NAMALWA (cell line): ENCODE measurements around the gene NDST1.

Experiments
- DNase-seq: peaks from one replicate; pipeline ENCODE4 v3.0.0-alpha.2; 2015; ENCODE audit warnings: low spot score

The NDST1 gene

DNA sequence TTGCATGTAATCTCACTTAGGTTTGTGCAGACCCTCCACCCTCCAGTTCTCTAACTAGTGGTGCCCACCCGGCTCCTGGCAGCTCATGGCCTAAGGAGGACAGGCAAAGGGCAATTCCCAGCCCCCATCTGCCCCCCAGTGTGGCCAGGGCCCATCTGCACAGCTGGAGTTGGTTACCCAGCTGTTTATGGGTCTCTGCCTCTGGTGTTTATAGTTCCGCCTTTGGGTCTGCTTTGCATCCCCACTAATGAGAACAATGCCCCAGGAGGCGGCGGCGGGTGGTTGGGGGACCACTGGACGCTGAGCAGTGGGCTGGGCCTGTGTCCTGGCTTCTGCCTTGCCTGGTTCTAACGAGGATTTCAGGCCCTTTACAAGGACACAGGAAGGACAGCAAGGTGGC, 62.4 kb downstream of the NDST1 start:
- DNase-seq = no peak

DNA sequence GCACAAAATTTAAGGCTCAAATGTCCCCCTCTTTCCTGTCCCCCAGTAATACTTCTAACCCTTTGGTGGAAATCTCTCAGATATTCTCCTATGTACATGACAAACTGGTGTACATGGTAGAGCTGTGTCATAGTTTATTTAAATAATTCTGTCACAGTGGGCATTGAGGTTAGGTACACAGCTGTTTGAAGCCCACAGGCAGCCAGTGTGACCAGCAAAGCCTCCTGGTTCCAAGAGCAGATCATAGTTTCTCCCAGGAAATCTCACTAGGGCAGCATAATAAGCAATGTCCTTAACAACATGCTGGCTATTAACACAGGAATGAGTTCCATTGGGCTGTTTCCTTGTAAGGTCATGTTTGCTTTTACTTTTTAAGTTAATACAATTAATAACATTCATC, 63.9 kb downstream of the NDST1 start:
- DNase-seq = no peak

- no peak for DNase-seq
Measured at GRCh38 chr5:150573216-150573615, 65.3 kb downstream of the NDST1 start.

DNA sequence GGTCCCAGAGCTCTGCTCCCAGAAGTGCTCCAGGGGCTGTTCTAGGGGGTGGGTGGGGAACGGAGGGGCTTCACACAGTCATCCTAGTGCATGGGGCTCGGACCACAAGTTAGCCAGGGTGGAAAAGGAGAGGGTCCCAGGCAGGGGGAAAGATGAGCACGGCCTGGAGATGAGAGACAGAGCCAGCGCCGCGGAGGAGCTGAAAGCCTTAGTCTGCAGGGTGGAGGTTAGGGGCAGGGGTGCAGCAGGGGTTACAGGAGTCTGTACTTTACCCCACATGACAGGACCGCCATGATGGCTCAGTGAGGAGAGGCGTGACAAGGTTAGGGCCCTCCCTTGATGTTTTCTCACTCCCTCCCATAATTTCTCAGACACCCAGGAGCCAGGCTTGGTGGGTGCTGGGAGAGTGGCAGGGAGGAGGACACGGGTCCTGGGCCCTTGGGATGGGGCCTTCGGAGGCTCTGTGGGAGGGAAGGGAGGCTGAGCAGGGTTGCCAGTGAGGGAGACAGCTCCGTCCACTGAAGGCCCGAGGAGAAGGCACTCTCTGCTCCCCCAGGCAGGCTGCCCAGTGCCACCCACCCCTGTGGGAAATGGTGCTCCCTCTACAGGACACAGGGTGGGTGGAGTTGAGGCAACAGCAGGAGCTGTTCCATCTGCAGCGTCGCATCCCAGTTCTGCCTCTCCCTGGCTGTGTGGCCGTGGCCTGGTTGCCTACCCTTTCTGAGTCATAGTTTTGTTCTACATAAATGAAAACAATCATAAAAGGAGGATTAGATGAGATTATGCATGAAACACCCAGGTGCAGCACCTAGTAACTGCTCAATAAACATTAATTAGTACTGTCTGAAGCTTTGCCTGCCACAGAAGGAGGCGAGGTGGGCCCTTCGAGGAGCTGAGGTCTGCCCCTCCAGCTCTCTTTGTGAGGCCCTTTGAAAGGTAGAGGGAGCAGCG, 66.2 kb downstream of the NDST1 start:
- no peak for DNase-seq

DNA sequence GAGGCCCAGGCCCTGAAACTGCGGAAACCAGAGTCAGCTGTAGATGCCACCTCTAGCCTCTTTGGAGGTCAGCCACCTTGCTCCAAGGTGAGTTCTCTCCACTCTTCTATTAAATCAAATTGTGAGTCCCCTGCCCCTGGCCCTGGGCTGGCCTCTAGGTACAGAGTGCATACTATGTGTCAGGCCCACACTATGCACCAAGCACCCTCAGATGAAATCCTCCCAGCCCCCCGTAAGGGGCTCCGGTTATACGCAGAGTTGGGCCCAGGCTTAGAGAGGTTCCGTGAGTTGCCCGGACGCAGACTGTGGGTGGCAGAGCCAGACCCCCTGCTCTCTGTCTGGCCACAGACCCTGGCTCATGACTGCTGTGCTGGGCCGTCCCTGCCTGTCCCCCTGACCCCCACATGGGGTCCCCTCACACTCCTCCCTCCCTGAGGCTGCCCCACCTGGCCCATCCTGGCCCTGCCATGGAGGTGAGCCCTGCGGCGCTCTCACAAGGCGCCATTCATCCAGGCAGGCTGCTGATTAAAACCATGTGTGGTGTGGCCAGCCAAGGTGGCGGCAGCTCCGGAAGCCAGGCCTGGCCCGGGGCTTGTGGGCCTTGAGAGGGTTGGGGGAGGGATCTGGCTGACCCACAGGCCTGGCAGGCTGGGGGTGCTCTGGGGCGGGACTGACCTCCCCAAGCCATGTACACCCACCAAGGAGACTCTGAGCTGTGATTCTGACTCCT, 67.1 kb downstream of the NDST1 start:
- DNase-seq = no peak

DNA sequence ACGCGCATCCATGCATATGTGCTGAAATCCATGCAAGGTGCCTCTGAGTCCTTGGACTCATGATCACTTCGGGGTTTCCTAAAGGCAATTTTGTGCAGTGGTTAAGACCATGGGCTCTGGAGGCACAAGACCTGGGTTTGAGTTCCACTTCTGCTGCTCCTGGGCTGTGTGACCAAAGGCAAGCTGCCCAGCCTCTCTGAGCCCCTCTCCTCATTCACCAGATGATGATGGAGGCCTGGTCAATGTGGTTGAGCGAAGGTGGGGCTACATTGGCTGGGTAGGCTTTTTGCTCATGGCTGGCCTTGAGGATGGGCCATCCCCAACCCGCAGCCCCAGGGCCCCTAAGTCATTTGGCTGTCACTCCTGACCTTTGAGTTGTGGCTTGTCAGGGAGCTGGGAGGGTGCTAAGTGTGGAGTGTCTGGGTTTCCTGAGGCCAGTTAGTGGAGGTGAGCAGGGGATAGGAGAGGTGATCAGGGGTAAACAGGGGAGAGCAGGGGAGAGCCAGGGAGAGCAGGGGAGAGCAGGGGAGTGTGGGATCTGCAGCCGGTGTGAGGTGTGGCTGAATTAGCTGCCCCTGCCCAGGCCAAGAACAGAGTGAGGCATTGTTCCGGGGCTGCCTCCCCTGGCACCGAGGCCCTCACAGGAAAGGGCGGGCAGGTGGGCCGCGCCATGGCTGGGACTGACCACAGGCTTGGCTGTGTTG, 68.0 kb downstream of the NDST1 start:
- DNase-seq = no peak

GRCh38 chr5:150576449-150576949, 68.6 kb downstream of the NDST1 start:
- DNase-seq = no peak

- DNase-seq = no peak
Measured at GRCh38 chr5:150577378-150578139, 69.6 kb downstream of the NDST1 start.

GRCh38 chr5:150578781-150579461, 71.0 kb downstream of the NDST1 start:
- DNase-seq = no peak

DNA sequence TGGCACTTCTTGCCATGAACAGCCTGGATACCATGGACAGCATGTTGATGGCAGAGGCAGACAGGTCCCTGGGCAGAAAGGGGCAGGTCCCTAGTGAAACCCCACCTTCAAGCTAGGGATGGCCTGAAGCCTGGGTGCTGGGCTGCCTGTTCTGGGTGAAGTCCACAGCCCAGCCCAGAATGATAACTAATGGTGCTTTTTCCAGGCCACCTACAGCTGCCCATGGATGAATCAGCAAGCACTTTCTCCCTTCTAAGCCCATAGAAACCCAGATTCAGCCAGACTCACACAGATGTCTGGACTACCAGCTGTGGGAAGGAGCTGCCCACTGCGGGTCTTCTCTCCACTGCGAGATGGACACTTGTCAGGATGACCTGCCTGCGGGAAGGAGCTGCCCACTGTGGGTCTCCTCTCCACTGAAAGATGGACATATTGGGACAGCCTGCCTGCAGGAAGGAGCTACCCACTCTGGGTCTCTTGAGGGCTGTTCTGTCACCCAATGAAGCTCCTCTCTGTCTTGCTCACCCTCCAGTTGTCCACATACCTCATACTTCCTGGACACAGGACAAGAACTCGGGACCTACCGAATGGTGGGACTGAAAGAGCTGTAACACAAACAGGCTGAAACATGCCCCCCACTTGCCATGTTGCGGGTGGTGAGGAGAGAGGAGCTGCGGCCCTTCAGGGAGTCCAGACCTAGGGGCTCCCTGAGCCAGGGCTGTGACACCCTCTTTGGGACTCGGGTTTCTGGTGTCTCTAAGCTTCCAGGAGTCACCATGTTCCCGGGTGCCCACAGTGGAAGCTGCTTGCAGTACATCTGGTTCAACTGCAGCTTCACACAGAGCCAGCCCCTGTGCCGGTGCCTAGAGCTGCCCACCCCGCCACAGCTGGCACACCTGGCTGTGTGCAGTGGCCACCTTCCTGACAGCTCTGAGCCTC, 71.8 kb downstream of the NDST1 start:
- no peak for DNase-seq

- DNase-seq = no peak
Measured at GRCh38 chr5:150580917-150581316, 73.0 kb downstream of the NDST1 start.

- no peak for DNase-seq
Measured at GRCh38 chr5:150582241-150583109, 74.5 kb downstream of the NDST1 start.

- DNase-seq = no peak
Measured at GRCh38 chr5:150583541-150584225, 75.8 kb downstream of the NDST1 start.

DNA sequence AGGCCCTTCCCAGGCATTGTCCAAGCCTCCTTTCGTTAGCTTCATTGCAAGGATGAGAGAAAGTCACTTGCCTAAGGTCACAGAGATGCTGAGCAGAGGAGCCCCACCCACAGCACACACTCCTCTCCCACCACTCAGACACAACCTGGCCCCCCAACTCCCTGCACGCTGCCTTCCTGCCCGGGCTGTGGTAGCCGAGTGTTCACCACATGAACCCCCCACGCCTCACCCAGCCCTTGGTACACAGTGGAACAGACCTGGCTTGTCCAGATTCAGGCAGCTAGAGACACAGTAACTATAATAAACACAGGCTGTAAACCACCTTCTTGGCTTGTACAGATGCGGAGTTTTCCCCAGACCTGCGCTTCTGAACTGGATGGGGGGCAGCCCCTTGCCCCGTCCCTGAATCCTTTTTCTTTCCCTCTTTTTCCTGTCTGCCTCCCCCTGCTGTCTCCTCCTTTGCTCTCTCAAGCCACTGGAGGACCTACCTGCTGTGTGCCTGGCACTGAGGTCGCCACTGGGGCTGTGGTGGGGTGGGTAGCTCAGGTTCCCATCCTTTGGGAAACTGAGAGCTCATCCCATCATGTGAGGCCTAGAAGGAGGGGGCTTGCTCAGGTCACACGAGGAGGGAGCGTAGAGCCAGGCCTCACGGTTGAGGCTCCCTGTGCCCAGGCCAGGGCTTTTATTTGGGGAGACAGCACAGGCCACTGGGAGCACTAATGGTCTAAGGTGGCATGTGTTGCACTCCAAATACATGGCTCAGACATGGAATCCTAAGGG, 76.8 kb downstream of the NDST1 start:
- no peak for DNase-seq

DNA sequence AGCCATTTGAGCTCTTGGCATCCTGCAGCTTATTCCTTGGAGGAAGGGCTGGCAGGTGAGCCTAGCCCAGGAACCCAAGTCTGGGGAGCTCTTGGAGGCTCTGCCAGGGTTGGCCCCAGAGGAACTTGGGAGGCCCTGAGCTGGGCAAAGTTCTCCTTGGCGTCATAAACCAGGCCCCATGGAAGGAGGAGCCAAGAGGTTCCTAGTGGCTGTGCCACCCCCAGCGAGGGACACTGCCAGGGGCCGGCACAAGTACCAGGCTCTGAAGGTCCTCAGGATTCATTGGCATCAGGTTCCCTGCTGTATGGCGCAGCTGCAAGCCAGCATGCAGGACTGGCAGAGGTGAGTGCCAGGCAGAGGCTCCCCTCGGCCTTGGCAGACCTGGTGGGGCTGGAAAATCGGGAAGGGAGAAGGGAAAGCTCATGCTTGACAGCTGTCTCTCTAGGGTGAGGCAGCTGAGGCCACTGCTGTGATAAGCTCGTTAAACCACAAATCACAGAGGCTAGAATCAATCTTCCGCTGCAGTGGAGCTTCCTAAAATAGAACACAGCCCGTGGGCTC, 77.9 kb downstream of the NDST1 start:
- DNase-seq = no peak

DNA sequence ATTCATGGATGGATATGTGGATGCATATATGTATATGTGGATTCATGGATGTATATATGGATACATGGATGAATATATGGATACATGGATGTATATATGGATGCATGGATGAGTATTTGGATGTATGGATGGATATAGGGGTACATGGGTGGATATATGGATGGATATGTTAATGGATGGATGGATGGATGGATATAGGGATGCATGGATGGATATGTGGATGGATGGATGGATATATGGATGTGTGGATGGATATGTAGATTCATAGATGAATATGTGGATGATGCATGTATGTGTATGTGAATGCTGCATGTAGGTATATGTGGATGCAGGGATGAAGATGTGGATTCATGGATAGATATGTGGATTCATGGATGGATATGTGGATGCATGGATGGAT, 79.1 kb downstream of the NDST1 start:
- DNase-seq = no peak
